Thyroid gland (tissue), 4 donors: ENCODE data around the gene MISP3. TPM values are rescaled to one million over a fixed set of nuclear protein-coding genes. Genes with fewer than 3 reads are reported as not detected.

Source experiments
- DNase-seq, 2 donors: peaks; one replicate each; pipeline ENCODE4 v3.0.0-alpha.2; 2019
- H3K27ac ChIP-seq, 3 donors: fragments of 200-600 bp; sonication (generic); 1 replicate in 2 of 3; 2 replicates in 1 of 3; pipeline ENCODE4 v1.5.1; 2016 to 2019; ENCODE audit warnings: mild to moderate bottlenecking in 1 of 3, moderate library complexity in 1 of 3
- H3K27me3 ChIP-seq: fragments of 200-600 bp; sonication (generic); one replicate; pipeline ENCODE4 v1.5.1; 2019
- H3K36me3 ChIP-seq, 2 donors: fragments of 200-600 bp; sonication (generic); one replicate each; pipeline ENCODE4 v1.5.1; 2016 to 2019
- H3K4me1 ChIP-seq, 2 donors: fragments of 200-600 bp; sonication (generic); one replicate each; pipeline ENCODE4 v1.5.1; 2017 to 2019
- H3K4me3 ChIP-seq, 3 donors: fragments of 200-600 bp; sonication (generic); replicated peaks in 1 of 3; 1 replicate in 2 of 3; 2 replicates in 1 of 3; pipeline ENCODE4 v1.5.1; 2016; ENCODE audit warnings: mild to moderate bottlenecking in 1 of 3
- H3K9me3 ChIP-seq: fragments of 200-600 bp; sonication (generic); one replicate; pipeline ENCODE4 v1.5.1; 2017
- POLR2A ChIP-seq, 2 donors: fragments of 450-650 bp; IDR thresholded peaks; one replicate each; pipeline ENCODE4 v1.6.1; 2017; ENCODE audit warnings: antibody characterized with exemption in 2 of 2, mild to moderate bottlenecking in 2 of 2, moderate library complexity in 1 of 2
- WGBS, 2 donors: methylation state at CpG; one replicate each; pipeline ENCODE4 v1.1.5; 2017; 5-methylcytosine and 5-hydroxymethylcytosine counted together
- intact Hi-C: fragments of 100-400 bp; cut with DNase I; formaldehyde crosslinking; loops from one replicate; pipeline ENCODE4 v1.15.1; 2023
- total RNA-seq, 4 donors: library from RNA; depleted of rRNA; stranded (reverse); fragments of >200 nt; gene quantifications; one replicate each; pipeline ENCODE4 v1.2.3, GENCODE V29; 2016
- TF ChIP-seq, protein P1 (sequence below), 6 experiments: fragments of 200-600 bp in 3 of 6; fragments of 450-650 bp in 3 of 6; sonication (generic) in 3 of 6; IDR thresholded peaks; one replicate each; pipeline ENCODE4 v1.5.1; 2016 to 2019; ENCODE audit warnings: antibody characterized with exemption in 6 of 6, mild to moderate bottlenecking in 2 of 6, inconsistent platforms in 1 of 6, moderate library complexity in 1 of 6

The MISP3 gene
- total RNA-seq, 4 donors from 2014 or later = 7.9 to 9.9 (median 9.1) TPM

DNA sequence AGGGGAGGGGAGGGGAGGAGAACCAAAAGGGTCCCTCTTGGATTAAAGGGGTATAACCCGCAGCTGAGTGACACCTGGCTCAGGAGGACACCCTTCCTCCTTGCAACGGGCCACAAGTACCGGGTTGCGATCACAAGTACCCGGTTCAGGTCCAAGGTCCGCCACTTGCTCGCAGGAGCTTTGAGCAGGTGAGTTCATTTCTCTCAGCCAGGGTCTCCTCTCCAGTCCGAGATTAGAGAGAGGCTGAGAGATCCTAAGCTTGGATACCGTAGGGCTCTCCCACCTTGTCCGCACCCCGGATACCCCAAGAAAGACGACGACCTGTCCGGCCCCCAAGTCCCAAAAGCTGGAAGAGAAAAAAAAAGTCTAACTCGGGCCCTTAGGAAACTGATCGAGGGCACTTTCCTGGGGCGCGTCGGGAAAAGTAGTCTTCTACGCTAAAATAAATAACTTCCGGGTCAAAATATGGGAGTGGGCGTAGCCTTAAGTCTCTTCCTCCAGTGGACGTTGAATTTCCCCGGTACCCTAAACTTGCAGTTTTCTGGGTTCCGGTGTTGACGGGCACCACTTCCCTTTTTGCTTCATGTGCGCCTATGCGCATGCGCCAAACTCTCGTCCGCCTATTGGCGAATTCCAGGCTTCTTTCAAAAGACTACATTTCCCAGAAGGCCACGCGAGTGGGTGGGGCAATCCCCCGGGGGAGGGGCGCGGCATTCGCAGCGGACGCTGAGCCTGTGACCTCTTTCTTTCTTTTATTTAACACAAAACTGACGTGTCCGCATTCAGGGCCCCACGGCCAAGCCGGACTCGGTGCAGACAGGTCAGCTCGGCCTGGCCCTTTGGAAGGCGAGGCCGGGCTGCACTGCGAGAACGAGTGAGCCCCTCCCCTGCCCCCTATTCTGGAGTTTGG is 8.6 kb downstream of the MISP3 start:
- Histone ChIP-seq H3K9me3 (no peaks in the 10 kb centered on the region), H3K27me3 (no peaks in the 10 kb centered on the region), H3K4me3 (peak overlapping the region; percentile 11 to 76 (median 60)), H3K36me3 (no peaks in the 10 kb centered on the region), H3K27ac (peak overlapping the region; percentile 72 to 89 (median 72)), H3K4me1 (peaks cover 14 to 20% of the 10 kb centered on the region in 2 donors)
- peak; percentile 99 to 100 for DNase-seq
- intact Hi-C loops = no loop called here
- 1% methylated on average over 49 to 50 of the region's 50 CpGs for WGBS, 2 donors
- peak in 1 of 2 donors; percentile 80 for TF ChIP-seq POLR2A (IDR thresholded peaks at IDR 0.05)
- TF ChIP-seq, protein P1, sequence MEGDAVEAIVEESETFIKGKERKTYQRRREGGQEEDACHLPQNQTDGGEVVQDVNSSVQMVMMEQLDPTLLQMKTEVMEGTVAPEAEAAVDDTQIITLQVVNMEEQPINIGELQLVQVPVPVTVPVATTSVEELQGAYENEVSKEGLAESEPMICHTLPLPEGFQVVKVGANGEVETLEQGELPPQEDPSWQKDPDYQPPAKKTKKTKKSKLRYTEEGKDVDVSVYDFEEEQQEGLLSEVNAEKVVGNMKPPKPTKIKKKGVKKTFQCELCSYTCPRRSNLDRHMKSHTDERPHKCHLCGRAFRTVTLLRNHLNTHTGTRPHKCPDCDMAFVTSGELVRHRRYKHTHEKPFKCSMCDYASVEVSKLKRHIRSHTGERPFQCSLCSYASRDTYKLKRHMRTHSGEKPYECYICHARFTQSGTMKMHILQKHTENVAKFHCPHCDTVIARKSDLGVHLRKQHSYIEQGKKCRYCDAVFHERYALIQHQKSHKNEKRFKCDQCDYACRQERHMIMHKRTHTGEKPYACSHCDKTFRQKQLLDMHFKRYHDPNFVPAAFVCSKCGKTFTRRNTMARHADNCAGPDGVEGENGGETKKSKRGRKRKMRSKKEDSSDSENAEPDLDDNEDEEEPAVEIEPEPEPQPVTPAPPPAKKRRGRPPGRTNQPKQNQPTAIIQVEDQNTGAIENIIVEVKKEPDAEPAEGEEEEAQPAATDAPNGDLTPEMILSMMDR (IDR thresholded peaks at IDR 0.05) = peak in 1 of 6 experiments; percentile 19

DNA sequence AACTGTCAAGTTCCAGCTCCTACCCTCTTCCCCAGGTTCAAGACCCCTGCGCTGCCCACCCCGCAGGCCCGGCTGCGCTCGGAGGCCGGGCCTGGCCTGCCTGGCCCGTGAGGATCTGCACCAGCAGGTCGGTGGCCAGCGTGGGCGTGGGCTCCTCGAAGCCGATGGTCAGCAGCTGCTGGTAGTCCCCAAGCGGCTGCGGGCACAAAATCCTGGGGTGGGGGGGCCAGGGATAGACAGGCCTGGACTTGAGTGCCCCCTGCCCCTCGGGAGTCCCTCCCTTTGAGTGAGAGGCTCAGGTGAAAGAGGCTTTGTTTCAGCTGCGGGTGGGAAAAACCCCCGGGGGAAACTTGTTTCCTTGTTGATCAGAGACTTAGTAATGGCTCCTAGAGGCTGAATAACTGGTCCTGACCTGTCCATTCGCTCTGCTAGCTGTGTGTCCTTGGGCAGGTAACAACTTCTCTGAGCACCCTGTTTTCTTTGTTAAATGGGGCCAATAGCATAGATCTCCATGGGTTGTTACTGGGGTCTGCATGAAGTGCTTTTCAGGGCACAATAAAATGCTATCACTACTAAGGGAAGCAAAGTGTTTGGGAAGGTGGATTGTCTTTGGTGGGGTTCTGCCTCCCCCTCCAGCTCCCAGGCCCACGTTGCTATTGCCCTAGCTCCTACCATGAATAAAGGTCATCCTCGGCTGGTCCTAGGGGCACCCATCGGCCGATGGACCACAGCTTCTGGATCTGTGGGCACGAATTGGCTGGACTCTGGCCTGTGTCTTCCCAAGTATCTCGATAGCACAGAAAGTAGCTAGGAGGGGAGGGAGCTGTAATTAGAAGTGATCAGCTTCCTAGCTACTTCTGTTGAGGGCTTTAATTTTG is 9.4 kb downstream of the MISP3 start:
- peak; percentile 46 to 61 for DNase-seq
- Histone ChIP-seq H3K36me3 (no peaks in the 10 kb centered on the region), H3K27me3 (no peaks in the 10 kb centered on the region), H3K4me3 (peak overlapping the region; percentile 11 to 76 (median 60)), H3K9me3 (no peaks in the 10 kb centered on the region), H3K4me1 (peaks cover 14 to 28% of the 10 kb centered on the region in 2 donors), H3K27ac (peak overlapping the region; percentile 61 to 89 (median 72))
- intact Hi-C loops = no loop called here
- 18 to 31% methylated on average over 17 to 23 of the region's 24 CpGs for WGBS, 2 donors
- TF ChIP-seq, protein P1 (IDR thresholded peaks at IDR 0.05) = no peak

DNA sequence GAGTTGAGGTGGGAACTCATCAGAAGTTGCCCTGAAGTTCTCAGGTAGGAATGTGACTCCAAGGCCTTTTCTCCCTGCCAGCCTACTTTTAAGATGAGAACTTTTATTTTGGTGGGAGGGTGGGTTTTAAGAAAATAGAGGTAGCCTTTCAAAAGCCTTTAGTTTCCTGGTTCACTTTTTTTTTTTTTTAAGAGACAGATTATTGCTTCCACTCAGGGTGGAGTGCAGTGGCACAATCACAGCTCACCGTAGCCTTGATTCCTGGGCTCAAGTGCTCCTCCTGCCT is 10.0 kb downstream of the MISP3 start:
- no peak for TF ChIP-seq POLR2A (IDR thresholded peaks at IDR 0.05)
- TF ChIP-seq, protein P1 (IDR thresholded peaks at IDR 0.05) = no peak
- intact Hi-C loops = no loop called here

DNA sequence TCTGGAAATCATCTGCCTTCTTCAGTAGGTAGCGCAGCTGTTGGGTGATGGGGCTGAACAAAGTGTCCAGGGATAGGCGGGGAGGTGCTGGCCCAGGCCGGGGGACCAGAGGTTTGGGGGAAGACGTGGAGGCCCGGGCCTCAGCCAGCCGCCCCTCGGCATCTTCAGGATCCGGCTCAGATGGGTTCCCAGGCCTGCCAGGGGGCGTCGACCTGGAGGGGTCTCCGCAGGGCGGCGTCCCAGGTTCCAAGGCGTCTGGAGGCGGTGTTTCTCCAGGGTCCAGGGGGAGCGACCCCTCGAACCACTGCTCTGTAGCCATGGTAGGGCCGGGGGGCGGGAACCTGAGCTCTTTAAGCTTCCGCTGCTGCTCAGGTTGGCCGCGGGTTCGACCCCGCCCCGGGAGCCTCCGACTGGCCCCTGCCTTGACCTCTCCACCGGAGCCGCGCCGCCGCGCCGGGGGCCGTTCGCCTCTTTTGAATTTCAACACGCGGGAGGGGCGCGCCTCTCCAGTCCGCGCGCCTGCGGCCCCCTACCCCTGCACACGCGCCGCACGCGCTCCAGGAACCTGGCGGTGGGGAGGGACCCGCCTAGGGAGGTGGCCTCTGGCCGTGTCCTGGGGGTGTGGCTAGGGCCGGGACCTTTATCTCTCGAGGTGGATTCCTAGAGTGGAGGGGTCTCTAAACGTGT is 12.9 kb downstream of the MISP3 start, which contains the start of gene C19orf67:
TSS of gene C19orf67 (minus strand) at position 475 of the 687 bp plus-strand sequence. CDS start at position 319, 156 bp downstream.
- no peaks in the 10 kb centered on the region for H3K9me3 ChIP-seq
- DNase-seq = no peak
- H3K27ac ChIP-seq = no peak within 1 kb of the TSS
- no peaks in the 10 kb centered on the region for H3K36me3 ChIP-seq
- H3K27me3 ChIP-seq = no peaks in the 10 kb centered on the region
- no peak within 1 kb of the TSS for H3K4me3 ChIP-seq
- TF ChIP-seq, protein P1 (IDR thresholded peaks at IDR 0.05) = no peak
- no peak for TF ChIP-seq POLR2A (IDR thresholded peaks at IDR 0.05)
- H3K4me1 ChIP-seq = peaks cover 10 to 35% of the 10 kb centered on the region in 2 donors
- intact Hi-C loops = loop anchor here (5.0 kb wide), 1 partner anchor 37 kb away; no protein-coding TSS in a partner anchor
- 58 to 60% methylated on average over 18 to 21 of the region's 54 CpGs for WGBS, 2 donors

More for the DNA sequence above, 10.0 kb downstream of the MISP3 start:
- no peaks in the 10 kb centered on the region for H3K36me3 ChIP-seq
- peak overlapping the region in 1 of 3 donors; percentile 76 for H3K4me3 ChIP-seq
- no peaks in the 10 kb centered on the region for H3K9me3 ChIP-seq
- 0 to 46% methylated on average over 1 of the region's 1 CpG for WGBS, 2 donors
- no peak for DNase-seq
- peaks cover 14 to 30% of the 10 kb centered on the region in 2 donors for H3K4me1 ChIP-seq
- no peak overlapping the region for H3K27ac ChIP-seq
- no peaks in the 10 kb centered on the region for H3K27me3 ChIP-seq
